ENCODE results near the gene RAMACL. TPM values are rescaled to one million over a fixed set of nuclear protein-coding genes. Genes with fewer than 3 reads are reported as not detected.

Gene RAMACL
- total and polyA plus RNA-seq, 2 of the 4 experiments (the other 2 are of a cell fraction): 0.46 to 0.90 TPM

GRCh38 chr6:166633732-166634535, 47.5 kb upstream of the RAMACL start (continued):
- TF ChIP-seq ELK1 (IDR thresholded peaks at IDR 0.05; ENCODE audit: borderline replicate concordance, low read depth, low read length): no peak

DNA sequence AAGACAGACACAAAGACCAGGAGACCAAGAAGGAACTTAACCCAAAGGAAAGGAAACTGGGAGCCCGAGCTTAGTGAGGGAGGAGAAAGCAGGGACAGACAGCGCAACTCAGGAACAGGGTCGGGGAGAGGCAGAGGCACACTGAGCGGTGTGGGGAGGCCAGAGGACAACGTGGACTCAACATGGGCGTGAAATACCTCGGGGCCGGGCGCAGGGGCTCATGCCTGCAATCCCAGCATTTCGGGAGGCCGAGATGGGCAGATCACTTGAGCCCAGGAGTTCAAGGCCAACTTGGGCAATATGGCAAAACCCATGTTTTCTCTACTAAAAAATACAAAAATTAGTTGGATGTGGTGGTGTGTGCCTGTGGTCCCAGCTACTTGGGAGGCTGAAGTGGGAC, 46.3 kb upstream of the RAMACL start:
- Histone ChIP-seq H3K4me3 (ENCODE audit: insufficient read depth, low read depth, low read length) (no peak overlapping the region), H3K23ac (ENCODE audit: low read depth, low read length) (no peak overlapping the region), H4K20me1 (ENCODE audit: insufficient read depth, low read length) (no peaks in the 10 kb centered on the region), H2AFZ (replicated peaks; ENCODE audit: low read length, poor library complexity) (no peak overlapping the region), H3K4me2 (ENCODE audit: low read depth, low read length) (no peak overlapping the region), H3K9ac (ENCODE audit: low read depth, low read length) (no peak overlapping the region), H3K9me3 (ENCODE audit: control insufficient read depth, insufficient read depth, low read length) (no peaks in the 10 kb centered on the region), H2BK15ac (ENCODE audit: low read depth, low read length) (no peak overlapping the region), H2AK5ac (ENCODE audit: low read depth, low read length) (no peak overlapping the region), H4K91ac (ENCODE audit: insufficient read depth, low read depth, low read length) (no peak overlapping the region), H3K9me1 (ENCODE audit: insufficient read depth, low read length) (peaks cover 9% of the 10 kb centered on the region), H2BK5ac (ENCODE audit: low read depth, low read length, poor library complexity, severe bottlenecking) (no peak overlapping the region), H4K8ac (ENCODE audit: low read depth in 2 of 2, low read length in 2 of 2) (no peak overlapping the region), H3K14ac (replicated peaks; ENCODE audit: low read depth, low read length) (no peak overlapping the region), H3K79me1 (ENCODE audit: low read depth in 1 of 2, low read length in 2 of 2) (no peaks in the 10 kb centered on the region; a peak in 1 of 4 replicates), H2AK9ac (replicated peaks; ENCODE audit: low read depth, low read length, poor library complexity) (no peak overlapping the region), H3K27me3 (ENCODE audit: control insufficient read depth, insufficient read depth, low read length) (no peaks in the 10 kb centered on the region; the same call in 1 of the 2 replicates), H3K56ac (ENCODE audit: extremely low read depth, insufficient read depth, low read length) (no peak overlapping the region), H2BK120ac (ENCODE audit: low read depth, low read length) (no peak overlapping the region), H4K5ac (ENCODE audit: low read depth, low read length) (no peak overlapping the region), H3K27ac (ENCODE audit: insufficient read depth, low read length) (no peak overlapping the region), H2BK20ac (ENCODE audit: low read depth, low read length) (no peak overlapping the region), H3K4ac (ENCODE audit: low read depth, low read length) (no peak overlapping the region), H3K4me1 (ENCODE audit: control insufficient read depth, insufficient read depth, low read length) (peaks cover 9% of the 10 kb centered on the region), H3K36me3 (ENCODE audit: control insufficient read depth, insufficient read depth, low read length) (no peaks in the 10 kb centered on the region), H3K18ac (ENCODE audit: low read depth, low read length) (no peak overlapping the region)
- no TSS peak for BruUV-seq (replicated peaks)
- no peak for DNase-seq
- ChIA-PET CTCF (no interaction called here), POLR2A (ENCODE audit: unreplicated experiment) (no interaction called here)
- WGBS, 2 experiments (ENCODE audit: extremely low coverage in 2 of 2, insufficient read length in 1 of 2): 100% methylated on average over 4 of the region's 11 CpGs; no CpG with 5 or more reads in 1 of the 2 experiments
- in situ Hi-C loops (cut with MboI; ENCODE audit: low sequenced_read_pairs): loop anchor here (25.0 kb wide), 1 partner anchor 355 kb away; the partner anchor contains the start of gene CEP43
- dilution Hi-C loops (cut with HindIII; ENCODE audit: low sequenced_read_pairs, unreplicated experiment): no loop called here
- intact Hi-C loops (cut with micrococcal nuclease): no loop called here
- no peak for ATAC-seq (ENCODE audit: low read depth)
- no peak for TF ChIP-seq SMC3 (IDR thresholded peaks at IDR 0.05; ENCODE audit: low read depth, low read length)
- TF ChIP-seq FOS (IDR thresholded peaks at IDR 0.05; ENCODE audit: low read depth, low read length): no peak
- no peak for TF ChIP-seq CEBPB (IDR thresholded peaks at IDR 0.05; ENCODE audit: low read depth, low read length)
- no peak for TF ChIP-seq POLR2A (IDR thresholded peaks at IDR 0.05; ENCODE audit: low read depth, low read length)
- TF ChIP-seq CTCF (conservative IDR thresholded peaks at IDR 0.05; ENCODE audit: low read depth, low read length): no peak
- TF ChIP-seq BHLHE40 (IDR thresholded peaks at IDR 0.05; ENCODE audit: low read depth, low read length): no peak
- TF ChIP-seq MAFK (IDR thresholded peaks at IDR 0.05; ENCODE audit: low read depth, low read length): no peak
- TF ChIP-seq RAD21 (IDR thresholded peaks at IDR 0.05; ENCODE audit: low read length): no peak
- no peak for TF ChIP-seq RCOR1 (IDR thresholded peaks at IDR 0.05; ENCODE audit: insufficient replicate concordance, low read length)
- TF ChIP-seq CHD1 (IDR thresholded peaks at IDR 0.05; ENCODE audit: low read depth, low read length): no peak
- TF ChIP-seq, protein P1, sequence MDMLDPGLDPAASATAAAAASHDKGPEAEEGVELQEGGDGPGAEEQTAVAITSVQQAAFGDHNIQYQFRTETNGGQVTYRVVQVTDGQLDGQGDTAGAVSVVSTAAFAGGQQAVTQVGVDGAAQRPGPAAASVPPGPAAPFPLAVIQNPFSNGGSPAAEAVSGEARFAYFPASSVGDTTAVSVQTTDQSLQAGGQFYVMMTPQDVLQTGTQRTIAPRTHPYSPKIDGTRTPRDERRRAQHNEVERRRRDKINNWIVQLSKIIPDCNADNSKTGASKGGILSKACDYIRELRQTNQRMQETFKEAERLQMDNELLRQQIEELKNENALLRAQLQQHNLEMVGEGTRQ (IDR thresholded peaks at IDR 0.05; ENCODE audit: low read depth, low read length): no peak
- TF ChIP-seq NFE2L2 (IDR thresholded peaks at IDR 0.05; ENCODE audit: low read depth, low read length): no peak

Data from IMR-90 (cell line).